GM18526 (cell line): ENCODE results near the gene TTC32.

Source experiments
- POLR2A ChIP-seq: IDR thresholded peaks from 3 replicates; pipeline ENCODE4 v1.6.1; 2011; ENCODE audit not compliant: insufficient read length; ENCODE audit errors: extremely low read depth

TTC32 gene

GRCh38 chr2:19847486-19847885, 54.3 kb downstream of the TTC32 start:
- TF ChIP-seq POLR2A = no peak
